ENCODE measurements around the gene COPB2.

- TF ChIP-seq CTCF (IDR thresholded peaks at IDR 0.05 in 8 of 11, conservative IDR thresholded peaks at IDR 0.05 in 3 of 11) (no peak), POLR2AphosphoS5 (IDR thresholded peaks at IDR 0.05) (no peak), POLR2A (IDR thresholded peaks at IDR 0.05) (no peak)
These were observed 8.9 kb downstream of the COPB2 start for GRCh38 chr3:139380575-139380974.
